Mesenchymal stem cell (in vitro differentiated cells and primary cell): ENCODE data around the gene CDKN2B.

Experiments used
- DNase-seq: peaks from one replicate; pipeline ENCODE4 v3.0.0-alpha.2; 2013
- H2AFZ ChIP-seq: one replicate; pipeline ENCODE4 v1.6.1; 2013; ENCODE audit warnings: low read depth, mild to moderate bottlenecking, control low read depth, inconsistent platforms, low read length, moderate library complexity
- H2AK5ac ChIP-seq: 2 replicates; pipeline ENCODE4 v1.6.1; 2013; ENCODE audit warnings: low read length, moderate library complexity, mild to moderate bottlenecking, inconsistent platforms; ENCODE audit not compliant: severe bottlenecking
- H2BK120ac ChIP-seq: one replicate; pipeline ENCODE4 v1.6.1; 2013; ENCODE audit warnings: low read depth, mild to moderate bottlenecking, inconsistent platforms, low read length, moderate library complexity
- H2BK12ac ChIP-seq, 2 experiments: one replicate each; pipeline ENCODE4 v1.6.1; 2013; ENCODE audit warnings: inconsistent platforms in 2 of 2, low read length in 2 of 2, mild to moderate bottlenecking in 2 of 2, moderate library complexity in 2 of 2, control low read depth in 1 of 2
- H2BK15ac ChIP-seq: one replicate; pipeline ENCODE4 v1.6.1; 2013; ENCODE audit warnings: mild to moderate bottlenecking, low read depth, inconsistent platforms; ENCODE audit not compliant: poor library complexity, severe bottlenecking
- H2BK5ac ChIP-seq: 2 replicates; pipeline ENCODE4 v1.6.1; 2013; ENCODE audit warnings: low read depth, mild to moderate bottlenecking, low read length, control low read depth, inconsistent platforms; ENCODE audit not compliant: poor library complexity, severe bottlenecking
- H3K14ac ChIP-seq, 2 experiments: one replicate each; pipeline ENCODE4 v1.6.1; 2013; ENCODE audit warnings: inconsistent platforms in 2 of 2, low read length in 2 of 2, control low read depth in 1 of 2, mild to moderate bottlenecking in 1 of 2, moderate library complexity in 1 of 2
- H3K18ac ChIP-seq, 2 experiments: one replicate each; pipeline ENCODE4 v1.6.1; 2013; ENCODE audit warnings: inconsistent platforms in 2 of 2, low read length in 2 of 2, control low read depth in 1 of 2, low read depth in 1 of 2, mild to moderate bottlenecking in 1 of 2
- H3K23ac ChIP-seq, 2 experiments: one replicate each; pipeline ENCODE4 v1.6.1; 2013; ENCODE audit warnings: inconsistent platforms in 2 of 2, low read length in 2 of 2, mild to moderate bottlenecking in 2 of 2, moderate library complexity in 2 of 2, control low read depth in 1 of 2
- H3K27ac ChIP-seq: 2 replicates; pipeline ENCODE4 v1.5.1; 2013; ENCODE audit warnings: mild to moderate bottlenecking, moderate library complexity, low read length, control low read depth, inconsistent platforms; ENCODE audit not compliant: poor library complexity, severe bottlenecking
- H3K27me3 ChIP-seq, 2 experiments: 2 replicates each; pipeline versions ENCODE4 v1.6.1 to v1.7.0; 2013; ENCODE audit warnings: low read length in 2 of 2, mild to moderate bottlenecking in 2 of 2, moderate library complexity in 2 of 2, control low read depth in 1 of 2, inconsistent platforms in 1 of 2; ENCODE audit not compliant: control insufficient read depth in 1 of 2, insufficient read depth in 1 of 2
- H3K36me3 ChIP-seq, 2 experiments: 2 replicates each; pipeline versions ENCODE4 v1.6.1 to v1.7.0; 2013; ENCODE audit warnings: low read length in 2 of 2, control low read depth in 1 of 2, inconsistent platforms in 1 of 2, low read depth in 1 of 2, mild to moderate bottlenecking in 1 of 2; ENCODE audit not compliant: insufficient read depth in 2 of 2, control insufficient read depth in 1 of 2
- H3K4ac ChIP-seq, 2 experiments: one replicate each; pipeline ENCODE4 v1.6.1; 2013; ENCODE audit warnings: inconsistent platforms in 2 of 2, low read length in 2 of 2, mild to moderate bottlenecking in 2 of 2, moderate library complexity in 2 of 2, control low read depth in 1 of 2, low read depth in 1 of 2
- H3K4me1 ChIP-seq: 2 replicates; pipeline ENCODE4 v1.6.1; 2013; ENCODE audit warnings: low read depth, low read length, control low read depth; ENCODE audit not compliant: control insufficient read depth, insufficient read depth
- H3K4me2 ChIP-seq: 2 replicates; pipeline ENCODE4 v1.6.1; 2013; ENCODE audit warnings: low read length, mild to moderate bottlenecking, inconsistent platforms; ENCODE audit not compliant: poor library complexity, severe bottlenecking
- H3K4me3 ChIP-seq, 2 experiments: 2 replicates each; pipeline versions ENCODE4 v1.5.1 to v1.7.0; 2013; ENCODE audit warnings: low read length in 2 of 2, mild to moderate bottlenecking in 2 of 2, control low read depth in 1 of 2, low read depth in 1 of 2; ENCODE audit not compliant: insufficient read depth in 1 of 2
- H3K79me1 ChIP-seq: replicated peaks from 2 replicates; pipeline ENCODE4 v1.6.1; 2013; ENCODE audit warnings: mild to moderate bottlenecking, control low read depth, low read length, inconsistent platforms; ENCODE audit not compliant: poor library complexity, severe bottlenecking
- H3K9ac ChIP-seq: 2 replicates; pipeline ENCODE4 v1.7.0; 2013; ENCODE audit warnings: mild to moderate bottlenecking, low read length, moderate library complexity
- H3K9me3 ChIP-seq: 2 replicates; pipeline ENCODE4 v1.7.0; 2013; ENCODE audit warnings: mild to moderate bottlenecking, low read length; ENCODE audit not compliant: control insufficient read depth
- H4K8ac ChIP-seq: one replicate; pipeline ENCODE4 v1.6.1; 2013; ENCODE audit warnings: inconsistent platforms, mild to moderate bottlenecking, low read length, moderate library complexity
- H4K91ac ChIP-seq: one replicate; pipeline ENCODE4 v1.6.1; 2013; ENCODE audit warnings: mild to moderate bottlenecking, low read length, inconsistent platforms
- WGBS: methylation state at CpG from one replicate; pipeline ENCODE4 v1.1.7; 2013; ENCODE audit warnings: mixed read lengths; 5-methylcytosine and 5-hydroxymethylcytosine counted together

Gene CDKN2B

GRCh38 chr9:22030101-22030598, 21.0 kb upstream of the CDKN2B start:
- peak; percentile 88 for DNase-seq

GRCh38 chr9:22029231-22029630, 20.1 kb upstream of the CDKN2B start:
- H3K9ac ChIP-seq, result no peak overlapping the region
- H4K8ac ChIP-seq, result no peak overlapping the region
- no peak overlapping the region for H2AFZ ChIP-seq
- peak overlapping the region; percentile 48 for H4K91ac ChIP-seq
- H3K18ac ChIP-seq, result no peak overlapping the region
- no peak overlapping the region for H2AK5ac ChIP-seq
- peaks cover 24% of the 10 kb centered on the region for H3K79me1 ChIP-seq
- no peak overlapping the region for H3K4me3 ChIP-seq
- H3K23ac ChIP-seq, result no peak overlapping the region
- H3K4me1 ChIP-seq, result peaks cover 2% of the 10 kb centered on the region
- H3K9me3 ChIP-seq, result no peaks in the 10 kb centered on the region
- no peak overlapping the region for H2BK15ac ChIP-seq
- no peak overlapping the region for H3K14ac ChIP-seq
- no peak overlapping the region for H3K4me2 ChIP-seq
- H3K27me3 ChIP-seq, result no peaks in the 10 kb centered on the region
- H3K4ac ChIP-seq, result no peak overlapping the region
- peak overlapping the region; percentile 89 for H2BK120ac ChIP-seq
- no peak overlapping the region for H2BK12ac ChIP-seq
- no peak overlapping the region for H3K27ac ChIP-seq
- no peak overlapping the region for H2BK5ac ChIP-seq
- WGBS, result 85% methylated on average over 4 of the region's 4 CpGs
- H3K36me3 ChIP-seq, result peaks cover 8 to 10% of the 10 kb centered on the region in 2 experiments
- no peak for DNase-seq

More at GRCh38 chr9:22030101-22030598, 21.0 kb upstream of the CDKN2B start:
- peak overlapping the region; percentile 19 for H3K27ac ChIP-seq
- peaks cover 16% of the 10 kb centered on the region for H3K79me1 ChIP-seq
- H3K14ac ChIP-seq, result no peak overlapping the region
- no peaks in the 10 kb centered on the region for H3K27me3 ChIP-seq
- peaks cover 2 to 10% of the 10 kb centered on the region in 2 experiments for H3K36me3 ChIP-seq
- no peaks in the 10 kb centered on the region for H3K4me1 ChIP-seq
- H2BK15ac ChIP-seq, result no peak overlapping the region
- no peak overlapping the region for H2AK5ac ChIP-seq
- H3K18ac ChIP-seq, result no peak overlapping the region
- H2AFZ ChIP-seq, result no peak overlapping the region
- no peak overlapping the region for H2BK5ac ChIP-seq
- no peak overlapping the region for H4K8ac ChIP-seq
- H3K9ac ChIP-seq, result peak overlapping the region; percentile 65
- 13% methylated on average over 1 of the region's 1 CpG for WGBS
- no peak overlapping the region for H4K91ac ChIP-seq
- H2BK120ac ChIP-seq, result no peak overlapping the region
- no peak overlapping the region for H2BK12ac ChIP-seq
- no peak overlapping the region for H3K4me3 ChIP-seq
- H3K4me2 ChIP-seq, result no peak overlapping the region
- H3K23ac ChIP-seq, result no peak overlapping the region
- no peak overlapping the region for H3K4ac ChIP-seq
- no peaks in the 10 kb centered on the region for H3K9me3 ChIP-seq

GRCh38 chr9:22028394-22028793, 19.3 kb upstream of the CDKN2B start:
- H3K9ac ChIP-seq, result no peak overlapping the region
- H2BK120ac ChIP-seq, result no peak overlapping the region
- no peak overlapping the region for H3K14ac ChIP-seq
- H3K18ac ChIP-seq, result no peak overlapping the region
- H3K4me1 ChIP-seq, result peaks cover 2% of the 10 kb centered on the region
- H2AK5ac ChIP-seq, result no peak overlapping the region
- no peak overlapping the region for H2BK5ac ChIP-seq
- peaks cover 29% of the 10 kb centered on the region for H3K79me1 ChIP-seq
- no peak overlapping the region for H4K91ac ChIP-seq
- no peak overlapping the region for H2BK15ac ChIP-seq
- H2BK12ac ChIP-seq, result no peak overlapping the region
- H3K36me3 ChIP-seq, result peaks cover 6 to 9% of the 10 kb centered on the region in 2 experiments
- H3K23ac ChIP-seq, result no peak overlapping the region
- H3K27me3 ChIP-seq, result no peaks in the 10 kb centered on the region
- H3K9me3 ChIP-seq, result no peaks in the 10 kb centered on the region
- H2AFZ ChIP-seq, result no peak overlapping the region
- no peak overlapping the region for H3K4me2 ChIP-seq
- H3K4me3 ChIP-seq, result no peak overlapping the region
- no peak overlapping the region for H3K4ac ChIP-seq
- H4K8ac ChIP-seq, result no peak overlapping the region
- DNase-seq, result no peak
- H3K27ac ChIP-seq, result no peak overlapping the region

GRCh38 chr9:22026696-22027095, 17.6 kb upstream of the CDKN2B start:
- H3K9ac ChIP-seq, result no peak overlapping the region
- H3K23ac ChIP-seq, result no peak overlapping the region
- no peak overlapping the region for H2BK120ac ChIP-seq
- H3K4me3 ChIP-seq, result no peak overlapping the region
- H3K14ac ChIP-seq, result no peak overlapping the region
- H3K79me1 ChIP-seq, result peaks cover 30% of the 10 kb centered on the region
- H3K4me2 ChIP-seq, result no peak overlapping the region
- peaks cover 2% of the 10 kb centered on the region for H3K4me1 ChIP-seq
- no peak overlapping the region for H4K91ac ChIP-seq
- H4K8ac ChIP-seq, result no peak overlapping the region
- H3K36me3 ChIP-seq, result peaks cover 0 to 9% of the 10 kb centered on the region in 2 experiments
- no peak overlapping the region for H2BK15ac ChIP-seq
- H3K27me3 ChIP-seq, result no peaks in the 10 kb centered on the region
- H3K27ac ChIP-seq, result no peak overlapping the region
- H3K4ac ChIP-seq, result no peak overlapping the region
- H2BK12ac ChIP-seq, result no peak overlapping the region
- DNase-seq, result peak; percentile 56
- H2AFZ ChIP-seq, result no peak overlapping the region
- H3K18ac ChIP-seq, result peak overlapping the region in 1 of 2 experiments; percentile 73
- no peaks in the 10 kb centered on the region for H3K9me3 ChIP-seq
- H2BK5ac ChIP-seq, result no peak overlapping the region
- WGBS, result 71% methylated on average over 6 of the region's 6 CpGs
- no peak overlapping the region for H2AK5ac ChIP-seq
